ENCODE data around the gene ZBTB6. TPM values are rescaled to one million over a fixed set of nuclear protein-coding genes. Genes with fewer than 3 reads are reported as not detected.

Gene ZBTB6
- total and polyA plus RNA-seq, 9 of the 15 experiments (the other 6 are each of a cell fraction or from before 2014, with no cell fraction given) = 1.4 to 7.2 (median 5.3) TPM

GRCh38 chr9:122904823-122905710, 8.1 kb downstream of the ZBTB6 start, which contains the start of gene RC3H2 (continued):
- TF ChIP-seq FOXP4 (CRISPR knock-in tag; IDR thresholded peaks at IDR 0.05; ENCODE audit: borderline replicate concordance) (no peak; the same call in 1 of the 2 replicates), PHF20 (IDR thresholded peaks at IDR 0.05; ENCODE audit: partially characterized antibody) (peak; percentile 68), TAF1 (IDR thresholded peaks at IDR 0.05; ENCODE audit: control insufficient read depth, extremely low read depth, insufficient read depth, low read length, severe bottlenecking) (peak; percentile 58), SRF (CRISPR knock-in tag; IDR thresholded peaks at IDR 0.05) (no peak), ZNF217 (CRISPR knock-in tag; IDR thresholded peaks at IDR 0.05) (no peak), PATZ1 (CRISPR knock-in tag; IDR thresholded peaks at IDR 0.05; ENCODE audit: borderline replicate concordance) (no peak), CTCFL (IDR thresholded peaks at IDR 0.05; ENCODE audit: borderline replicate concordance, insufficient read depth, low read depth, low read length, poor library complexity, severe bottlenecking) (no peak), ZNF592 (IDR thresholded peaks at IDR 0.05) (peak; percentile 46; the same call in 1 of the 2 replicates)
- TF ChIP-seq, protein P1, sequence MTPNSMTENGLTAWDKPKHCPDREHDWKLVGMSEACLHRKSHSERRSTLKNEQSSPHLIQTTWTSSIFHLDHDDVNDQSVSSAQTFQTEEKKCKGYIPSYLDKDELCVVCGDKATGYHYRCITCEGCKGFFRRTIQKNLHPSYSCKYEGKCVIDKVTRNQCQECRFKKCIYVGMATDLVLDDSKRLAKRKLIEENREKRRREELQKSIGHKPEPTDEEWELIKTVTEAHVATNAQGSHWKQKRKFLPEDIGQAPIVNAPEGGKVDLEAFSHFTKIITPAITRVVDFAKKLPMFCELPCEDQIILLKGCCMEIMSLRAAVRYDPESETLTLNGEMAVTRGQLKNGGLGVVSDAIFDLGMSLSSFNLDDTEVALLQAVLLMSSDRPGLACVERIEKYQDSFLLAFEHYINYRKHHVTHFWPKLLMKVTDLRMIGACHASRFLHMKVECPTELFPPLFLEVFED (CRISPR knock-in tag; conservative IDR thresholded peaks at IDR 0.05) = 0 out of 2 replicates have a peak, but pooled peaks have one; percentile 4
- TF ChIP-seq, protein P2, sequence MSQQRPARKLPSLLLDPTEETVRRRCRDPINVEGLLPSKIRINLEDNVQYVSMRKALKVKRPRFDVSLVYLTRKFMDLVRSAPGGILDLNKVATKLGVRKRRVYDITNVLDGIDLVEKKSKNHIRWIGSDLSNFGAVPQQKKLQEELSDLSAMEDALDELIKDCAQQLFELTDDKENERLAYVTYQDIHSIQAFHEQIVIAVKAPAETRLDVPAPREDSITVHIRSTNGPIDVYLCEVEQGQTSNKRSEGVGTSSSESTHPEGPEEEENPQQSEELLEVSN (IDR thresholded peaks at IDR 0.05; ENCODE audit: borderline replicate concordance in 1 of 2, extremely low read depth in 1 of 2, insufficient read depth in 1 of 2, insufficient read length in 1 of 2, low read depth in 1 of 2, low read length in 1 of 2, poor library complexity in 1 of 2, severe bottlenecking in 1 of 2) = peak; percentile 33 to 71
